C4-2B (cell line): Measurements from ENCODE around the gene CCDC180.

Source experiments
- CTCF ChIP-seq: fragments of 450-650 bp; conservative IDR thresholded peaks from 2 replicates; pipeline ENCODE4 v1.5.1; 2017; ENCODE audit warnings: mild to moderate bottlenecking
- ZFX ChIP-seq: fragments of 450-650 bp; IDR thresholded peaks from 2 replicates; pipeline ENCODE4 v1.6.1; 2017

- TF ChIP-seq CTCF: no peak
- TF ChIP-seq ZFX: no peak
Observed at GRCh38 chr9:97310896-97311295, 3.4 kb downstream of the CCDC180 start.
